Endothelial cell of umbilical vein (primary cell): Measurements from ENCODE around the gene UGCG. TPM values are rescaled to one million over a fixed set of nuclear protein-coding genes. Genes with fewer than 3 reads are reported as not detected.

Experiments used
- BruUV-seq: library from RNA; stranded (reverse); fragments of 400-500 nt; replicated peaks from 2 replicates; lab custom pipeline; 2021; lab: Mats Ljungman, UMichigan
- CTCF ChIA-PET: fragments of 300-600, 350-600 bp; sonication (Branson Sonifier 250); formaldehyde crosslinking; loops from one replicate; lab custom pipeline; 2021; ENCODE audit warnings: antibody characterized with exemption, inconsistent platforms; lab: Charles Lee
- POLR2A ChIA-PET: fragments of 300-600, 350-600 bp; sonication (Branson Sonifier 250); formaldehyde crosslinking; loops from one replicate; lab custom pipeline; 2021; ENCODE audit warnings: antibody characterized with exemption, inconsistent platforms; lab: Charles Lee
- DNase-seq: peaks from one replicate; pipeline ENCODE4 v3.0.0-alpha.2; 2011; ENCODE audit warnings: low read depth, low spot score
- FAIRE-seq: peaks from 2 replicates; lab custom pipeline; 2011; peaks lifted over from hg19 to GRCh38; lab: Jason Lieb, UNC
- H2AFZ ChIP-seq: 2 replicates; pipeline ENCODE4 v1.6.0; 2012; ENCODE audit warnings: low read depth, low read length, control low read depth, inconsistent platforms
- H3K27ac ChIP-seq: 2 replicates; pipeline ENCODE4 v1.5.1; 2011; ENCODE audit warnings: low read depth, mild to moderate bottlenecking, control low read depth, low read length, moderate library complexity; ENCODE audit not compliant: insufficient read depth
- H3K27me3 ChIP-seq, 2 experiments: 2 replicates each; pipeline versions ENCODE4 v1.6.0 to v1.6.1; 2011; ENCODE audit warnings: low read length in 2 of 2, mixed read lengths in 1 of 2; ENCODE audit not compliant: control insufficient read depth in 2 of 2, insufficient read depth in 2 of 2
- H3K36me3 ChIP-seq, 2 experiments: 2 replicates in 1 of 2; 3 replicates in 1 of 2; pipeline ENCODE4 v1.5.1; 2011; ENCODE audit warnings: low read length in 2 of 2, mild to moderate bottlenecking in 1 of 2, moderate library complexity in 1 of 2; ENCODE audit not compliant: control insufficient read depth in 2 of 2, insufficient read depth in 2 of 2; ENCODE audit errors: extremely low read depth in 1 of 2
- H3K4me1 ChIP-seq: 3 replicates; pipeline ENCODE4 v1.5.1; 2011; ENCODE audit warnings: mild to moderate bottlenecking, low read length; ENCODE audit not compliant: control insufficient read depth, insufficient read depth; ENCODE audit errors: extremely low read depth
- H3K4me2 ChIP-seq: 2 replicates; pipeline ENCODE4 v1.6.1; 2011; ENCODE audit warnings: low read length, control low read depth, mixed read lengths; ENCODE audit not compliant: insufficient read depth
- H3K4me3 ChIP-seq, 3 experiments: fragments of 200-600 bp in 1 of 3; sonication (generic), shearing (Covaris generic) in 1 of 3; replicated peaks in 1 of 3; 2 replicates each; pipeline ENCODE4 v1.5.1; 2011 to 2016; ENCODE audit warnings: control low read depth in 3 of 3, low read length in 3 of 3, mild to moderate bottlenecking in 2 of 3, inconsistent platforms in 1 of 3, low read depth in 1 of 3, moderate library complexity in 1 of 3; ENCODE audit not compliant: insufficient read depth in 1 of 3
- H3K79me2 ChIP-seq: 2 replicates; pipeline ENCODE4 v1.6.0; 2012; ENCODE audit warnings: low read length, inconsistent platforms; ENCODE audit not compliant: control insufficient read depth, insufficient read depth
- H3K9ac ChIP-seq: replicated peaks from 2 replicates; pipeline ENCODE3; 2011; ENCODE audit warnings: low read length, control low read depth; ENCODE audit not compliant: insufficient read depth; ENCODE audit errors: extremely low read depth
- H3K9me1 ChIP-seq: replicated peaks from 3 replicates; pipeline ENCODE4 v1.6.0; 2011; ENCODE audit warnings: mild to moderate bottlenecking, low read length; ENCODE audit not compliant: control insufficient read depth, insufficient read depth; ENCODE audit errors: extremely low read depth
- H3K9me3 ChIP-seq: replicated peaks from 2 replicates; pipeline ENCODE4 v1.5.1; 2012; ENCODE audit warnings: low read length, inconsistent platforms; ENCODE audit not compliant: control insufficient read depth, insufficient read depth
- H4K20me1 ChIP-seq: replicated peaks from 2 replicates; pipeline ENCODE3; 2011; ENCODE audit warnings: mild to moderate bottlenecking, low read length; ENCODE audit not compliant: control insufficient read depth, insufficient read depth; ENCODE audit errors: extremely low read depth
- EZH2 ChIP-seq: IDR thresholded peaks from 2 replicates; pipeline ENCODE4 v1.6.1; 2012; ENCODE audit warnings: borderline replicate concordance, low read depth, mild to moderate bottlenecking, moderate library complexity, low read length, inconsistent platforms; ENCODE audit not compliant: severe bottlenecking
- FOS ChIP-seq: IDR thresholded peaks from 2 replicates; pipeline ENCODE4 v1.6.1; 2011; ENCODE audit warnings: mild to moderate bottlenecking, low read length, moderate library complexity, borderline replicate concordance; ENCODE audit not compliant: insufficient read depth
- GATA2 ChIP-seq: IDR thresholded peaks from 2 replicates; pipeline ENCODE4 v1.7.0; 2011; ENCODE audit warnings: low read depth, mild to moderate bottlenecking, moderate library complexity, mixed read lengths, low read length; ENCODE audit not compliant: insufficient read length, insufficient read depth
- JUN ChIP-seq: IDR thresholded peaks from 2 replicates; pipeline ENCODE4 v1.6.1; 2011; ENCODE audit warnings: borderline replicate concordance, low read depth; ENCODE audit not compliant: insufficient read length, insufficient read depth
- MAX ChIP-seq: IDR thresholded peaks from 2 replicates; pipeline ENCODE4 v1.6.1; 2011; ENCODE audit not compliant: insufficient read depth, insufficient read length
- MYC ChIP-seq: IDR thresholded peaks from one replicate; pipeline ENCODE4 v1.6.1; 2011; ENCODE audit warnings: mild to moderate bottlenecking, low read depth, low read length
- POLR2A ChIP-seq: IDR thresholded peaks from 2 replicates; pipeline ENCODE4 v1.6.1; 2012; ENCODE audit warnings: low read depth, mild to moderate bottlenecking, control low read depth, low read length
- POLR2AphosphoS5 ChIP-seq: IDR thresholded peaks from 2 replicates; pipeline ENCODE4 v1.6.1; 2012; ENCODE audit warnings: low read depth, mild to moderate bottlenecking, control low read depth, low read length, moderate library complexity; ENCODE audit not compliant: insufficient read depth
- dilution Hi-C: fragments of 300-500 bp; cut with MboI; formaldehyde crosslinking; loops from one replicate; pipeline ENCODE4 v1.15.0; 2019; ENCODE audit warnings: low sequenced_read_pairs; ENCODE audit not compliant: extremely low pct_ligation_motif_present
- intact Hi-C: fragments of 100-400 bp; cut with micrococcal nuclease; formaldehyde crosslinking; loops from one replicate; pipeline ENCODE4 v1.10.0; 2022
- polyA plus RNA-seq, 4 experiments: library from polyadenylated mRNA; depleted of rRNA in 3 of 4; stranded (reverse) in 3 of 4; unstranded in 1 of 4; fragments of >200 nt; gene quantifications; 2 replicates each; pipeline versions ENCODE4 v1.2.1 to v1.2.3, GENCODE V29; 2011 to 2012; ENCODE audit warnings: missing spikeins in 1 of 4
- total RNA-seq: library from RNA; stranded (reverse); gene quantifications from 2 replicates; pipeline ENCODE4 v1.2.3, GENCODE V29; 2021
- TF ChIP-seq, protein P1 (sequence below), 2 donors: IDR thresholded peaks; 1 replicate in 1 of 2; 2 replicates in 1 of 2; pipeline ENCODE4 v1.5.1; 2011; ENCODE audit warnings: low read length in 2 of 2, mild to moderate bottlenecking in 2 of 2, moderate library complexity in 2 of 2, control low read depth in 1 of 2, inconsistent platforms in 1 of 2, low read depth in 1 of 2; ENCODE audit not compliant: insufficient read depth in 1 of 2; ENCODE audit errors: extremely low read depth in 1 of 2

Gene UGCG
- total and polyA plus RNA-seq, 2 donors (not counting 3 experiments of a cell fraction or from before 2014, with no cell fraction given): 28.5 to 38.5 TPM

DNA sequence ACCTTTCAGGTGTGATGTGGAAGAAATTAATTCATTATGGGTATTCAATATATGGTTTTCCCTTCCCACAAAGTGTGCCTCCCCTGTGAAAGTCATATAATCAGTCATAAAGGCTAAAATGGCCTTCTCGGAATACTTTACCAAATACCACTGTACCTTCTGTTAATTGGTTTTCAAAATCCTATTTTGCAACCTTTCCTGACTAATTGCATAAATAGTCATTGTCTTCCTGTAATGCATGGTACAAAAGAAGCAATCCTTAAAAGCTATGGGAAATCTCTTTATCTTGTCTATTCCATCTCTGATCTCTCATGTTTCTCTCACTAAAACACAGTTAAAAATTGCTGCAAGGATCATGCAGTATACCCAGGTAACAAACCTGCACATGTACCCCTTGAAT, 44.3 kb upstream of the UGCG start:
- FAIRE-seq (no peak), DNase-seq (no peak)
- Histone ChIP-seq H3K27me3 (no peaks in the 10 kb centered on the region), H3K4me1 (peaks cover 15% of the 10 kb centered on the region), H2AFZ (no peak overlapping the region), H3K79me2 (no peaks in the 10 kb centered on the region), H4K20me1 (no peaks in the 10 kb centered on the region), H3K9me3 (no peaks in the 10 kb centered on the region), H3K27ac (no peak overlapping the region), H3K4me3 (no peak overlapping the region), H3K9me1 (no peaks in the 10 kb centered on the region), H3K36me3 (no peaks in the 10 kb centered on the region), H3K9ac (no peak overlapping the region), H3K4me2 (no peak overlapping the region)
- ChIA-PET CTCF (interaction anchor here (0.5 to 1.4 kb wide), 3 partner anchors 27 to 222 kb away, joined by 3 to 5 read pairs (median 5); partner anchors contain the start of gene DNAJC25), POLR2A (no interaction called here)
- TF ChIP-seq JUN (no peak), POLR2A (no peak), FOS (no peak), POLR2AphosphoS5 (no peak), MYC (no peak), MAX (no peak), GATA2 (no peak), EZH2 (no peak)
- TF ChIP-seq, protein P1, sequence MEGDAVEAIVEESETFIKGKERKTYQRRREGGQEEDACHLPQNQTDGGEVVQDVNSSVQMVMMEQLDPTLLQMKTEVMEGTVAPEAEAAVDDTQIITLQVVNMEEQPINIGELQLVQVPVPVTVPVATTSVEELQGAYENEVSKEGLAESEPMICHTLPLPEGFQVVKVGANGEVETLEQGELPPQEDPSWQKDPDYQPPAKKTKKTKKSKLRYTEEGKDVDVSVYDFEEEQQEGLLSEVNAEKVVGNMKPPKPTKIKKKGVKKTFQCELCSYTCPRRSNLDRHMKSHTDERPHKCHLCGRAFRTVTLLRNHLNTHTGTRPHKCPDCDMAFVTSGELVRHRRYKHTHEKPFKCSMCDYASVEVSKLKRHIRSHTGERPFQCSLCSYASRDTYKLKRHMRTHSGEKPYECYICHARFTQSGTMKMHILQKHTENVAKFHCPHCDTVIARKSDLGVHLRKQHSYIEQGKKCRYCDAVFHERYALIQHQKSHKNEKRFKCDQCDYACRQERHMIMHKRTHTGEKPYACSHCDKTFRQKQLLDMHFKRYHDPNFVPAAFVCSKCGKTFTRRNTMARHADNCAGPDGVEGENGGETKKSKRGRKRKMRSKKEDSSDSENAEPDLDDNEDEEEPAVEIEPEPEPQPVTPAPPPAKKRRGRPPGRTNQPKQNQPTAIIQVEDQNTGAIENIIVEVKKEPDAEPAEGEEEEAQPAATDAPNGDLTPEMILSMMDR (IDR thresholded peaks at IDR 0.05; ENCODE audit: extremely low read depth in 1 of 2, insufficient read depth in 1 of 2, low read depth in 1 of 2, low read length in 2 of 2): no peak
- BruUV-seq: no TSS peak
- dilution Hi-C loops (no loop called here), intact Hi-C loops (no loop called here)
